ENCODE measurements around the gene HOXC5. TPM values are rescaled to one million over a fixed set of nuclear protein-coding genes. Genes with fewer than 3 reads are reported as not detected.
A peak's percentile ranks its signal among the peaks of the same experiment; 100 is the strongest.

The HOXC5 gene
- not detected for total RNA-seq
- long read RNA-seq = 0 reads

GRCh38 chr12:54032627-54033100 is at the start of gene HOXC5:
Gene HOXC5 (plus strand): TSS chr12:54033050. CDS start chr12:54033123, 73 bp downstream.
- ATAC-seq (peak; percentile 25 to 49), DNase-seq (no peak)
- intact Hi-C loops (cut with DNase I) = no loop called here

DNA sequence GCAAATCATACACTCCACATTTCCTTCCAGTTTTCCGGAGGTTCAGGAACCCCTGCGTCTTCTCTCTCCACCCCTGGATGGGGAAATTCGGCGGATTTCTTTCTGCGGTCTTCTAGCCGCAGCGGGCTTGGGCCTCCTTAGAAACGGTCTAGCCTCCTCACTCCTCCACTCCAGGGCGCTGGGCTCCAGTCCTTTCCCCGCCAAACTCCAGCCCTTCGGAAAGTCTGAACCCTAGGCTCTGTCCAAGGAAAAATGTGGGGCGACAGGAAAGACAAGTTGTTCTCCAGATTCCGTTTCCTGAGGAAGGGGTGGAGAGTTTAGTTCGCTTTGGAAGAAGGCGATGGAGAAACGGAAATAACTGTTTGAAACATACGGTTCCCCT is 49.3 kb upstream of the HOXC5 start:
- intact Hi-C loops (cut with DNase I) = no loop called here
- no peak for ATAC-seq
- no peak for DNase-seq

GRCh38 chr12:53983950-53984572 is 48.8 kb upstream of the HOXC5 start:
- DNase-seq (no peak), ATAC-seq (no peak)
- intact Hi-C loops (cut with DNase I) = no loop called here

DNA sequence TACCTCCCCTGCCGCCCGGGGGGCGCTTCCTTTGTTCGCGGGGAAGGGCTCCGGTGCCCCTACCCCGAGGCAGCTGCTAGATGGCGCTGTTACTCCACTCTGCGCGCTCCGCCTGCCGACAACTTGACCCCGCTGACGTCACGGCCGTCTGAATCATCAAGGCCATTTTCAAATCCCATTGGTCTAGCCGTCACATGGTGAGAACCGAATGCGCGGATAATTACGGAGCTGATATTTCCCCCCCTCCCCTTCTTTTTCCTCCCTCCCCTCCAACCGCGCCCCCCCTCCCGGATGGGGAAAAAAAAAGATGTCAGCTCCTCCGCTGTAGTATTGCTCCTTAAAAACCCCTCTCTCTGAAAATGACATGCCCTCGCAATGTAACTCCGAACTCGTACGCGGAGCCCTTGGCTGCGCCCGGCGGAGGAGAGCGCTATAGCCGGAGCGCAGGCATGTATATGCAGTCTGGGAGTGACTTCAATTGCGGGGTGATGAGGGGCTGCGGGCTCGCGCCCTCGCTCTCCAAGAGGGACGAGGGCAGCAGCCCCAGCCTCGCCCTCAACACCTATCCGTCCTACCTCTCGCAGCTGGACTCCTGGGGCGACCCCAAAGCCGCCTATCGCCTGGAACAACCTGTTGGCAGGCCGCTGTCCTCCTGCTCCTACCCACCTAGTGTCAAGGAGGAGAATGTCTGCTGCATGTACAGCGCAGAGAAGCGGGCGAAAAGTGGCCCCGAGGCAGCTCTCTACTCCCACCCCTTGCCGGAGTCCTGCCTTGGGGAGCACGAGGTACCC is 47.8 kb upstream of the HOXC5 start, which contains the start of gene HOXC10:
TSS of gene HOXC10 (plus strand) at position 246 of the 791 bp plus-strand sequence. CDS start at position 360, 114 bp downstream.
- DNase-seq = peak; percentile 88
- peak; percentile 64 to 75 for ATAC-seq
- intact Hi-C loops (cut with DNase I) = no loop called here

DNA sequence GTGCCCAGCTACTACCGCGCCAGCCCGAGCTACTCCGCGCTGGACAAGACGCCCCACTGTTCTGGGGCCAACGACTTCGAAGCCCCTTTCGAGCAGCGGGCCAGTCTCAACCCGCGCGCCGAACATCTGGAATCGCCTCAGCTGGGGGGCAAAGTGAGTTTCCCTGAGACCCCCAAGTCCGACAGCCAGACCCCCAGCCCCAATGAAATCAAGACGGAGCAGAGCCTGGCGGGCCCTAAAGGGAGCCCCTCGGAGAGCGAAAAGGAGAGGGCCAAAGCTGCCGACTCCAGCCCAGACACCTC is 47.2 kb upstream of the HOXC5 start:
- no peak for DNase-seq

GRCh38 chr12:53985994-53986685 is 46.7 kb upstream of the HOXC5 start:
- peak in 1 of 2 donors; percentile 28 for ATAC-seq
- intact Hi-C loops (cut with DNase I) = no loop called here
- no peak for DNase-seq

More for the DNA sequence above, 47.2 kb upstream of the HOXC5 start:
- intact Hi-C loops (cut with DNase I) = no loop called here
- no peak for ATAC-seq

GRCh38 chr12:53986686-53987483 is 46.0 kb upstream of the HOXC5 start:
- intact Hi-C loops (cut with DNase I) = no loop called here
- DNase-seq = no peak
- ATAC-seq = no peak

GRCh38 chr12:53987787-53988230 is 45.0 kb upstream of the HOXC5 start:
- ATAC-seq (no peak), DNase-seq (no peak)
- intact Hi-C loops (cut with DNase I) = no loop called here

DNA sequence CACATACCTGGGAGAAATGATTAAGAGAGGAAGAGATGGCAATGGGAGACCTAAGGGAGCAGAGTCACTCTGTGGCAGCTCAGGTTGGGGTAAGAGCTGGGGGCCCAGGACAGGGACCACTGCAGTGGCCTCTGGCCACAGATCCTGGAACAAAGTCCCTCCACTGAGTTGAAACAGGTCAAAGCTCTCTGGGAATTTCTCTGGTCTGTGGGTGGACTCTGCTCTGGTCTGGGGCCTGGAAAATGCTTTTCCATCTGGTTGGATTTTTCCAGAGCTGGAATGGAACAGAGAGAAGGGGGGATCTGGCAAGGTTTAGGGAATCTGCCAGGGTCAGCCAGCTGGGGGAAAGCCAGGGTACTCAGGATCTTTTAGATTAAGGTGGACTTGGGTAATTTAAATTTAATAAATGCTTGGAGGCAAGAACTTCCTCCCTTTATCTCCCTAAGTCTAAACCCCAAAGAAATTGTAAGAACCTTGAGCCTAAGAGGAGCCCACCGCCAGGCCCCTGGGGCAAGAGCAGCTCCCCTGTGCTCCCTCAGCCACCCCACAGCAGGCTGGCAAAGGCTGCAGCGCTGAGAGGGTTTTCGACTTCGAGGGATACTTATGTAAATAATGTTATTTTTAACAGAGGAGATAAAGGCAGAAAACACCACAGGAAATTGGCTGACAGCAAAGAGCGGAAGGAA is 44.2 kb upstream of the HOXC5 start:
- no peak for ATAC-seq
- no peak for DNase-seq
- intact Hi-C loops (cut with DNase I) = no loop called here

DNA sequence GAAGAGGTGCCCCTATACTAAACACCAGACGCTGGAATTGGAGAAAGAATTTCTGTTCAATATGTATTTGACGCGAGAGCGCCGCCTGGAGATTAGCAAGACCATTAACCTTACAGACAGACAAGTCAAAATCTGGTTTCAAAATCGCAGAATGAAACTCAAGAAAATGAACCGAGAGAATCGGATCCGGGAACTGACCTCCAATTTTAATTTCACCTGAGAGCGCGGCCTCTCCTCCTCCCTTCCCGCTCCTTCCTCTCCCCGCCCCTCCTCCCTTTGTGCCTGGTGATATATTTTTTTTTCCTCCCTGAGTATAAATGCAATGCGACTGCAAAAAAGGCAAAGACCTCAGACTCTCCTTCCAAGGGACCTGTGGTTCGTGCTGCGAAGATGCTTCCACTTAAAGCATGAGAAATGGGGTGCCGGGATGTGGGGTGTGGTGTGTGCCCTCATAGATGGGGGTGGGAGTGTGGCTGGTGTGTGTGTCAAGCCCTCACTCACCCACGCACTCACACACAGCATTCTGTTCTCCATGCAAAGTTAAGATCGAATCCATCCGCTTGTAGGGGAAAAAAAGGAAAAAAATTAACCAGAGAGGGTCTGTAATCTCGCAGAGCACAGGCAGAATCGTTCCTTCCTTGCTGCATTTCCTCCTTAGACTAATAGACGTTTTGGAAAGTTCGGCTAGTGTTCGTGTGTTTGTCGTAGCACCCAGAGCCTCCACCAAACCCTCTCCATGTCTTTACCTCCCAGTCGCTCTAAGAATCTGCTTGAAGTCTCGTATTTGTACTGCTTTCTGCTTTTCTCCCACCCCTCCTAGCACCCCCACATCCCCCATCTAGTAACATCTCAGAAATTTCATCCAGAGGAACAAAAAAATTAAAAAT is 43.4 kb upstream of the HOXC5 start:
- intact Hi-C loops (cut with DNase I) = no loop called here
- no peak for ATAC-seq
- DNase-seq = no peak

GRCh38 chr12:53990311-53991076 is 42.4 kb upstream of the HOXC5 start:
- DNase-seq = no peak
- intact Hi-C loops (cut with DNase I) = no loop called here
- no peak for ATAC-seq

DNA sequence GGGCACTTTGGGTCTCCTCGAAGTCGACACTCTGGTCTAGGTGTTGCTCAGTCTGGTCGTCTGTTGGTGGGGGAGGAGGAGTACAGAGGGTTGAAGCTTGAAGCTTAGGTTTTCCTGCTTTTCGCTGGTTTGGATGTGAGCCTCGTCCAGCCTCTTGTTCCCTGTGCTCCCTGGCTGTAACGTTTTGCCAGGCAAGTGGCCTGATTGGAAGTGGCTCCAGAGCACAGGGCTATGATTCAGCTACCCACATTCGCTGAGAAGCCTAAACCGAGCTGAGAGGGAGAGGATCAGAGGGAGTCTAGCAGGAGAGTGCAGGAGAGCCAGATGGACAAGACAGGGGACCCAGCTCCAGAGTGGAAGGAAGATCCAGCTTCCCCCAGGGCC is 41.8 kb upstream of the HOXC5 start:
- no peak for DNase-seq
- intact Hi-C loops (cut with DNase I) = no loop called here
- no peak for ATAC-seq

DNA sequence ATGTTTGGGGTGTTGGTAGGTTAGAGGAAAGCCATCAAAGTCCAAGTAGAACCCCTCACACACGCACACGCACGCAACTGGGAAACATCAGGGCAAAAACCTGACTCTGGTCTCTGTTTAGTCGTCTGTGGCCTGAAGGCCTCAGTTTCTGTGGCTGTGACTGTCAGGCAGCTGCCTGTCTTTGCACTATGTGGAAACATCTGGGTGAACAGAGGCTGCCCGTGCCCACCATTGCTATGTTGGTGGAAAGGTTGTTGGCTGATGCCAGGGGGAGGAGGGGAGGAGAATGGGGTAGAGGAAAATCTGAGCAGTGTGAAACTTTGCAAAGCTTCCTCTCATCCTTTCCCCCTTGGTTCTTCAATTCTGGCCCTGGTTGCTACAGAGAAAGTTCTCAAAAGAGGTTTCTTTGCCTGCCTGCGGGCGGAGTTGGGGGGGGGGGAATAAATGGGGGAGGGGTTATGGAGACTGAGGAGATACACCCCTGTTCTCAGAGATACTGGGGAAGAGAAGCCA is 40.4 kb upstream of the HOXC5 start:
- ATAC-seq (no peak), DNase-seq (no peak)
- intact Hi-C loops (cut with DNase I) = no loop called here

DNA sequence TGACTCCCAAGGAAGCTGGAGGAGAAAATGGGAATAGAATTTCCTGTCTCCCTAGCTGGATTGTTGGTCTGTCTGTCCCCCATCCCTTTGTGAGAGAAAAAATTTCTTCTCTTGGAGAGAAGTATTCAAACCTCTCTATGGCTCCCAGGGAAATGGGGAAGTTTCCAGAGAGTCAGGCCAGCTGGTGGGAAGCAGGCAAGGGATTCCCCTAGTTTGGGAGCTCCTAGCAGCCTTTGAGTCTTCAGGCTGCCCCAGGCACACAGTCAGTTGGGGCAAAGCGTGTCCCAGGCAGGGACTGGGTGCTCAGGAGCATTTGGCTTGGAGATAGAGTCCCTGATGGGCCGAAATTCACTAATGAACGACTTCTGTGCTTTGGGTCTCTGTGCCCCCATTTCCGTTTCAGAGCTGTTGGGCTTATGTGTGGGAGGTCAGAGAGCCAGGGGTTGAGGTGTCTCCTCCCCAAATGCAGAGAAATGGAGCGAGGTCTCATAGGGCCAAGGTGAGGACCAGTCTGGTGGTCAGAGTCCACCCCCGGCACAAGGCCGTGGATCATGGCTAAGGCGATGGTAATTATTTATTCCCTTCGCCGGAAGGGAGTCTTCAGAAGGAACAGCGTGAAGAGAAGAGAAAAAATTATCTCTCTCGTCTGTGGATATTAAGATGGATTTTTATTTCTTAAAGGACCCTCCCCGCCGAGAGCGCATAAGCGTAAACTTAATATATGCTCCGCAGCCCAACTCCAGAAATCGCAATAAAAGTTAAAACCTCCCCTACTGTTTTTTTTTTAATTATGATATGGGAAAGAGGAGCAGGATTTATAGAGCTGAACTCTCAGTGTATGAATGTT is 39.5 kb upstream of the HOXC5 start:
- DNase-seq (no peak), ATAC-seq (no peak)
- intact Hi-C loops (cut with DNase I) = no loop called here

- no peak for DNase-seq
- intact Hi-C loops (cut with DNase I) = no loop called here
- no peak for ATAC-seq
Measured at GRCh38 chr12:53994009-53994263, 38.9 kb upstream of the HOXC5 start.

GRCh38 chr12:53994264-53995001 is 38.4 kb upstream of the HOXC5 start:
- peak in 1 of 2 donors; percentile 42 for ATAC-seq
- no peak for DNase-seq
- intact Hi-C loops (cut with DNase I) = no loop called here

Data from left cardiac atrium (tissue), 4 donors.